ENCODE results near the gene PRRT1B. TPM values are rescaled to one million over a fixed set of nuclear protein-coding genes. Genes with fewer than 3 reads are reported as not detected.

The PRRT1B gene
- total RNA-seq, 1 experiment from 2014 or later, result not detected

DNA sequence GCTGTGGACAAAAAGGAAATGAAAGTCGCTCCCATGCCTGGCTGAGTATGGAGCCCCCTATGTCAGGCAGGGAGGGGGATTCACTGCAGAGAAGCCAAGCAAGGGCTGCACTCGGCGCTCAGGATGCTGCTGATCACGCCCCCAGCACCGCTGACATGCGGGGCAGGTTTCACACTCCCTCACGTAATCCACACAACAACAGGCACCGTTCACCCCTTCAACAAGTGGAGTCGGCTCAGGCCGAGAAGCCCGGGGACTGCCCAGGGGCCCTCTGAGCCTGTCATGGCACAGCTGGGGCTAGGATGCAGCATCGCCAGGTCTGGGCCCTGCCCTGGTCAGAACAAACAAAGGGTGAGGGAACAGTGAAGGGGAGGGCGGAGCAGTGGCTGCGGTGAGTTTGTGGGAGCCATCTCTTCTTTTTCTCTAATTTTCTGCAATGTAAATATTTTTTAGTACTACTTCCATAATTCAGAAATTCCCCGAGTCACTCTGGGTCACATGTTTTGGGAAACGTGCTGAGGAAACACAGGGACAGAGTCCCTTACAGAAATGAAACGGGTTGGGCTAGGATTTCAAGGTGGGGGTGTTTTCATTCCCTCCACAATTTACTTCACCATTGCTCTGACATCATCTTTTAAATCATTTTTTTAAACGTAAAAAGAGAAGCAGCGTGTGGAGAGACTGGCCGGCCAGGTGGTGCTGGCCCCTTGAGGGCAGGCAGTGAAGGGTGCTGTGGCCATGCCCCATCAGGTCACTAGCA is 49.8 kb downstream of the PRRT1B start:
- DNase-seq (ENCODE audit: low read depth), result no peak

DNA sequence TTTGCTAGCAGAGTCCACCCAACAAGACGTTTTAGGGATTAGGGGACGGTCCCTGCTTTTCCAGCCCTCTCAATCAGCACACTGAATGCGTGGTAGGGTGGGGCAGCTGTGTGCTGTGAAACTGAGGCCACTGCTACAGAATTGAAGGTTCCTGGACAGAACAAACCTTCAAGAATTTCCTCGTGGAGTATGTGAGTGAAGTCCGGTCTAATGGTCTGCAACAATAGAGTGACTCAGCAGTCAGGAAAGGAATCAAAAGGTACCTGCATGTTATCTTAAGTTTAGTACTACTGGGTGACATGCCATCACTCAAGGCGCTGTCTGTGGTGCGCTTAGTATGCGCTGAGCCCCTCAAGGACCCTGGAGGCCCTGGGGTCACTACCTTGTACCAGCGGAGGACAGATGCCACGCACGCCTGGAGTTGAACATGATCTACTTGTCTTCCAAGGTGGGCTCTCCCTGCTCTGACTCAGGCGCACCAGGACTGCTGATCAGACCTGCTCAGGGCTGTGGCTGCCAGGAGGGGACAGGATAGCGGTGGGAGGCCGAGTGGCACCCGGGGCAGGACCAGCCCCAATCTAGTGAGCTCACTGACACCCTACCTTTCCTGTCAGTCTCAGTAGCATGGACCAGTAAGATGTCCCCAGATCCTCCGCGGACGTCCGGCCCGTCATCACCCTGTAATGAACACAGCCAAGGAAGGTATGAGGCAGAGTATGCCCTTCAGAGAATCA is 50.5 kb downstream of the PRRT1B start:
- no peak for DNase-seq (ENCODE audit: low read depth)

DNA sequence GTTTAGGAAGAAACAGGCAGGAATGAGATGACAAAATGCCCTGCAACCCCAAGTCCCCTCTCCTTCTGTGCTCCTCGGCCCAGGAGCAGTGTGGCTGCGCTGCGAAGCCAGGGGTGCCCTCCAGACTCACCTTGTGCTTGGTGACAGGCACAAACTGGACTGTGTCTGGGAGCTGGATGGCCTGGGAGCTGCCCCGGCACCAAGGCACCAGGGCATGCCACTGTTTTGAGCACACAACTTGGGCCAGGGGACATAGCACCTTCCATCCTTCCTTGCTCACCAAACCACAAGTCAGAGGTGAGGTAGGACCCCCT is 51.1 kb downstream of the PRRT1B start:
- no peak for DNase-seq (ENCODE audit: low read depth)

DNA sequence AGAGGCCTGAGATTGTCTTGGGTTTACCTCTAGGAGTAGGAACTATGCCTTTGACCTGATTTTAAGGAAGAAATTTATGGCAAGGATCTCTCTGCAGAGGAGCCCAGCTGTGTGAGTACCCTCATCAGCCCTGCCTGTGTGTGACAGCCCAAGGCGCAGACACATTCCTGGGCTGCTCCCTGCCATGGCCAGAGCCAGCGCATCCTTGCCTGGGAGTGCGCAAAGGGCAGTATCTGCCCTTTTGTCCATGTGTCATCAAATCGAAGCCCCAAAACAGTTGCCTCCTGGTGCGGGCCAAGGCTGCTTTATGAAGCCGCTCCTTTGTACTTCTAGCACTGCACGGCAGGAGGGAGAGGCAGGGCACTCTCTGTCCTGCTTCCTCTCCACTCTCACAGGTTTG is 51.9 kb downstream of the PRRT1B start:
- no peak for DNase-seq (ENCODE audit: low read depth)

DNA sequence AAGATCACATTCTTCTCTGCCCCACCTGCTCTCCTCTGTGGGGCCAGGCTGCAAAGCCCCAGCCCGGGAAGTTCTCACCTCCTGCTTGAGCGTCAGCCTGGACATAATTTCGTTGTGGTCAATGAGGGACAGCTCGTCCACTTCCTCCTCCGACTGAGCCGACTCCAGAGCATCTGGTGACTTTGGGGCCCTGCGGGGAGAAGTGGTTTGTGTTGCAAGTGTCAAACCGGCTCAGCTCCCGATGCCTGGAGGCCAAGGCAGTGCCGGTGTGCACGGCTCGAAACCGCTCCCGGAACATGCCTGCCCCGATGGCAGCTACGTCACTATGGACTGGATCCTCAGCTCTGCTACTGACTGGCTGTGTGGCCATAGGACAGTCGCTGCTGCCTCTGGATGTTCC is 52.8 kb downstream of the PRRT1B start:
- no peak for DNase-seq (ENCODE audit: low read depth)

DNA sequence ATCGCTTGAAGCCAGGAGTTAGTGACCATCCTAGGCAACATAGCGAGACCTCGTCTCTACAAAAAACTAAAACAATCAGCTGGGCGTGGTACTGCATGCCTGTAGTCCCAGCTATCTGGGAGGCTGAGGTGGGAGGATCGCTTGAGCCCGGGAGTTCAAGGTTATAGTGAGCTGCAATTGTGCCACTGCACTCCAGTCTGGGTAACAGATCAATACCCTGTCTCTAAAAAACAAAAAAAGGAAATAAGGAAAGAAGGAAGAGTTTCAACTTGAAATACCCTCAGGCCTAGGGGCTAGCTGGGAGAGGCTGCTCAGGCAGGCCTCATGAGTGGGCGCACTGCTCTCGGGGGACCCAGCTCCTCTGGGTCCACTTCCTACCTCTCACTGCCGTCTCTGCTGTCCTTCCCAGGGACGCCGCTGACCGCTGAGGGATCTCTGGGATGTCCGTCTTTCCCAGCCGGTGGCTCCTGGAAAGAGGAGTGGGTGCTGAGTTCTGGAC is 56.4 kb downstream of the PRRT1B start:
- DNase-seq (ENCODE audit: low read depth), result no peak

DNA sequence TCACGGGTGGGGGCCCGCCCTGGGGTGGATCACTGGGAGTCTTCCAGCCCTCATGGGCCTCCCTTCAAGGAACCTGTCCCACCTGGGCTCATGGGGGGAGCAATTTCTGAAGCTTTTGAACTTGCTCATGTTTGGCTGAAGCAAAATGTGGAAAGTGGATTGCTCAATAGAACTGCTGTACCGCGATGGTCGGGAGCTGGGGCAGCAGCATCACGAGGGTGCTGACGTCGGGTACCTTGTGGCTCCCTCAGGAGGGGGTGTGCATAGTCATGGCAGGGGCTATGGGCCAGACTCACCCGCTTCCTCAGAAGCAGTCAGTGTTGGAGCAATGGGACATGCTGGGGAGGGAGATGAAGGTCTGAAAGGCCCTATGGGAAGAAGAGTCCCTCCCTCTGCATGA is 57.9 kb downstream of the PRRT1B start:
- no peak for DNase-seq (ENCODE audit: low read depth)

DNA sequence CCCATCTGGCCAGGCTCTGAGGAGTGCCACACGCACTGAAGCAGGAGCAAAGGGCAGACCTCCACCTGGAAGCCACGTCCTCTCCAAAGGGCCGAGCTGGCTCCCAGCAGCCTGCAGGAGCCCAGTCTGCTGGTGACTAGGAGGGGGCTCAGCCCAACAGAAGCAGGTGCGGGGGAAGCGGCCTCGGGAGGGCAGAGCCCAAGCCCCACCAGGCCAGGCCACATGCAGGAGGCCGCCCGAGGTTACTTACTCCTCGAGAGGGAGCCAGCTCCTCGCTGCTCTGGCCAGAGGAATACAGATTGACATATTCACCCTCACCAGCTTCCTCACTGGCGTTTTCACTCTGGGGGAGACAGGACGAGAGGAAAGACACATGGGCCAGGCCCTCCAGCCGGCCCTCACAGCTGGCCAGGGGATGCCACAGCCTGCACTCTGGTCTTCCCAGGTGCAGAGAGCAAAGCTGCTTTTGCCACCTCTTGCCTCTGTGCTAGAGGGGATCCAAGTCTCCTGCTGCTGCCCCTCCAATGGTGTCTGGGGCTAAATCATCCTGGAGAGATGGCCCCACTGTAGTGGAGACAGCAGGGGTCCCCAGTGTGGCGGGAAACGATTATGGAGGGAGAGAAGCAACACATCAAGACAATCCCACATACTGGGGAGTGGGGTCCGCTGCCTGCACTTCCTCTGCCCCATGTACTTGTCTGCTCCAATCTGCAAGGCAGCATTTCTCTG is 58.6 kb downstream of the PRRT1B start:
- DNase-seq (ENCODE audit: low read depth), result no peak

DNA sequence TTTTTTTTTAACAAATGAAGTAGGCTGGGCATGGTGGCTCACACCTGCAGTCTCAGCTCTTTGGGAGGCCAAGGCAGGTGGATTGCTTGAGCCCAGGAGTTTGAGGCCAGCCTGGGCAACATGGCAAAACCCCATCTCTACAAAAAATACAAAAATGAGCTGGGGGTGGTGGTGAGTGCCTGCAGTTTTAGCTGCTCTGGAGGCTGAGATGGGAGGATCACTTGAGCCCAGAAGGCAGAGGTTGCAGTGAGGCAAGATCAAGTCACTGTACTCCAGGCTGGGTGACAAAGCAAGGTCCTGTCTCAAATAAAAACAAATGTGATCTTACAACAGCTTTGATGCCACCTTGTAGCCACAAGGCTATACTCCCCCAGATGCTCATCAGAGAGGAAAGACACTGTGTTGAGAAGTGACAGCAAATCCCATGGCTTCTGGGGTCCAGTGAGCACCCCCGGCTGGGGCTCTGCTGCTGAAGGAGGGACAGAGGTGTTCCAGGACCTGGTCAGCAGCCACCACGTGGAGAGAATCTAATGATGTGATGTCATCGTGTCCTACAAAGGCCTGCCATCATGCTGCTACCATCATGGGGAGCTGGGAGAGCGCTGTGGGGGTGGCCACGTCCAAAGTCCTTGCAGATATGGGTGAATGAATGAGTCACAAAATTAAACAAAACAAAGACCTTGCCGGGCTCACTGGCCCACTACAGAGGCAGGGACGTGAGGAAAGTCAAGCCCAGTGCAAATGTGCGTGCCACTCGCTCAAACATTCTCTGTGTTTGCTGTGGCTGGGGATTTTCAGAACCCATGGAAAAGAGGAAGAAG is 60.7 kb downstream of the PRRT1B start:
- no peak for DNase-seq (ENCODE audit: low read depth)

DNA sequence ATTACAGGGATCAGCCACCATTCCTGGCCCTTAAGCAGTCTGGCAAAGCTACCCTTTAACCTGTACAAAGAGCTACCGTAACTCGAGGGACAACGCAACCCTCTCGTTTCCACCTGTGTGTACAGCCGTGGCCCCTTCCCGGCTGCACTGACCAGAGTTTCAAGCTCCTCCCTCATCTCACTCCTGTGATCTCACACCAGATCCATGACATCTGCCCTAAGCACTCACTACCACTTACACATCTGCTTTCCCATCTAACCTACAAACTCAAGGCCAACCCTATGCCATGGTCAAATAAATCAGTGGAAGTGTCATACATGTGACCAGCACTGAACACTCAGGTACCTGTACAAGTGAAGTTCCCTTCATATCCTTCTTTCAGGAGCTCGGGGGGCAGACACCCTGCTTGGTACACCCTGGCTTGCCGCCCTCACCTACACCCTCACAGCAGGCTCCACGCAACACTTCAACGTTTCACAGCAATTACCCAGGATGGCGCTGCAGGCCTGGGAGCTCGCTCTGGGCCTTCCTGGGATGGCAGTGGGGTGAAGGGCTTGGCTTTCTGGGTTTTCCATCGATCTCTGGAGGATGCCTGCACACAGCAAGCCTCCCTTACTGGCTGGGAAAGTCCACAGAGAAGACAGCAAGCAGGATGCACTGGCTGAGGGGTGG is 61.7 kb downstream of the PRRT1B start:
- no peak for DNase-seq (ENCODE audit: low read depth)

DNA sequence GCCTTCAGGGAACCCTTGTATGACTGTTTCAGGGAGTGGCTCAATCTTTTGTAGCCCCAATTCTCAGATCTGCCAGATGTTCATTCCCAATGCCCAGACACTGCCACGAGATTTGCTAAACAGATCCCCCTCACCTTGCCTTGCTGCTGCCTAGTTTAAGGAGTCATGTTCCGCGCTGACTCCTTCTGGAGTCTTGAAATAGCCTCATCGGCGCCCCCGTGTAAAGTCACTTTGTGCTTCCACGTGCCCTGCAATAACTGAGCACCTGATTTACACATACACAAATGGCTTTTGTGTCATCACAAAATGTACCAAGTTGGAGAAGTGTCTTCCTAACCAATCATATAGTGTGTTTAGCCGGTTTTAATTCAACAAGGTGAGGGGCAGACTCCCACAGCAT is 62.3 kb downstream of the PRRT1B start:
- no peak for DNase-seq (ENCODE audit: low read depth)

DNA sequence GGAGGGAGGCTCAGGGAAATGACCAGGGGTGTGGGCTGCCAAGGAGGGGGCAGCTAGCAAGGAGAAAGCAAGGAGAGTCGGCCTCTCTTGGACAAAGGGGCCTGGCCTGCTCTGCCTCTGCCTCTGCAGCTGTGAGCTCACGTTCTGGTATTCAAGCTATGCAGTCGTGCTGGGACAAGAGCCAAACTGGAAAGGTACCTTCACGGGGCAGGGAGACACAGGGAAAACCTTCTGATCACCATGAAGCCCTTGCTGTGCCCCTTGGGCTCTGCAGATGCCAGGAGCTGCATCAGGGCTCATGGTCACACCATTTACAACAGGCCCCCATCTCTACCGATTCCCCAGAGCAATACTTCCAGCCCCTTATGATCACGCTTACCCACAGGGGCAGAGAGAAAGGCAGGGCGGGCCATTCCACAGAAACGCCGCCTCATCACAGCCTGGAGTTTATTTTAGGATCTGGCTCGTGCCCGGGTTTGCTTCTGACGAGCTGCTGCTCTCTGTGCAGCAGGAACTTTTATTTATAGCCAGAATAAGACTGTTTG is 63.2 kb downstream of the PRRT1B start:
- DNase-seq (ENCODE audit: low read depth), result peak; percentile 76

Other genes with a start within 250 kb of the PRRT1B start
- gene PRRC2B, start 151.4 kb upstream of the PRRT1B start, total RNA-seq (2014; rRNA removed; shearing (Covaris generic)), result 35.6 and 49.9 TPM in 2 replicates
- 7.8 and 9.6 TPM in 2 replicates for gene POMT1, start 42.6 kb upstream of the PRRT1B start, total RNA-seq (2014; rRNA removed; shearing (Covaris generic))
- gene UCK1, start 14.3 kb upstream of the PRRT1B start, total RNA-seq (2014; rRNA removed; shearing (Covaris generic)), result 43.6 and 49.1 TPM in 2 replicates
- gene RAPGEF1, start 194.6 kb downstream of the PRRT1B start, total RNA-seq (2014; rRNA removed; shearing (Covaris generic)), result 19.2 and 22.5 TPM in 2 replicates

All from HT1080 (cell line).